Large intestine (tissue), 3 donors: ENCODE measurements around the gene DNALI1. TPM values are rescaled to one million over a fixed set of nuclear protein-coding genes. Genes with fewer than 3 reads are reported as not detected.
"Not testable (repeated sequence)": the region's sequence is repeated elsewhere in the genome, so short reads cannot be mapped to it uniquely, and the experiment has no call there.

ENCODE experiments used
- DNase-seq, 2 donors: peaks; one replicate each; pipeline versions ENCODE4 v3.0.0 to v3.0.0-alpha.2; 2013
- H3K27ac ChIP-seq: one replicate; pipeline ENCODE4 v1.5.1; 2013; ENCODE audit warnings: low read length
- H3K27me3 ChIP-seq: 2 replicates; pipeline ENCODE4 v1.6.1; 2013; ENCODE audit warnings: low read length; ENCODE audit not compliant: control insufficient read depth, insufficient read depth
- H3K36me3 ChIP-seq: 2 replicates; pipeline ENCODE4 v1.6.1; 2013; ENCODE audit warnings: low read length; ENCODE audit not compliant: control insufficient read depth, insufficient read depth
- H3K4me1 ChIP-seq: one replicate; pipeline ENCODE4 v1.6.1; 2013; ENCODE audit warnings: low read length; ENCODE audit not compliant: control insufficient read depth, insufficient read depth
- H3K4me3 ChIP-seq: one replicate; pipeline ENCODE4 v1.5.1; 2013; ENCODE audit warnings: low read length
- H3K9me3 ChIP-seq: one replicate; pipeline ENCODE4 v1.6.1; 2013; ENCODE audit warnings: mild to moderate bottlenecking, low read depth, low read length, moderate library complexity; ENCODE audit not compliant: control insufficient read depth
- WGBS: methylation state at CpG from one replicate; pipeline ENCODE4 v1.1.5; 2013; ENCODE audit warnings: low lambda C conversion rate; ENCODE audit not compliant: insufficient coverage; 5-methylcytosine and 5-hydroxymethylcytosine counted together
- polyA plus RNA-seq: library from polyadenylated mRNA; unstranded; fragments of 120-200 nt; gene quantifications from one replicate; pipeline ENCODE4 v1.2.1, GENCODE V29; 2013

The DNALI1 gene
- polyA plus RNA-seq, 1 donor: 40.6 TPM

DNA sequence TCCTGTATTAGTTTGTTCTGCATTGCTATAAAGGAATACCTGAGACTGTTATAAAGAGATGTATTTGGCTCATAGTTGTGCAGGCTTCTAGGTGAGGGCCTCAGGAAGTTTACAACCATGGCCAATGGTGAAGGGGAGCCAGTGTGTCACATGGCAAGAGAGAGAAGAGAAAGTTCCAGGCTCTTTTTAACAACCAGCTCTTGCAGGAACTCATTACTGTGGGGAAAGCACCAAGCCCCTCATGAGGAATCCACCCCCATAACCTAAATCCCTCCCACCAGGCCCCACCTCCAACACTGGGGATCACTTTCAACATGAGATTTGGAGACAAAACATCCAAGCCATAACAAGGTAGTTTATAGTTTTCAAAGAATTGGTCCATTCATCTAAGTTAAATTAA lies 37.1 kb upstream of the DNALI1 start:
- no peaks in the 10 kb centered on the region for H3K27me3 ChIP-seq
- no peak overlapping the region for H3K4me3 ChIP-seq
- no peak for DNase-seq

DNA sequence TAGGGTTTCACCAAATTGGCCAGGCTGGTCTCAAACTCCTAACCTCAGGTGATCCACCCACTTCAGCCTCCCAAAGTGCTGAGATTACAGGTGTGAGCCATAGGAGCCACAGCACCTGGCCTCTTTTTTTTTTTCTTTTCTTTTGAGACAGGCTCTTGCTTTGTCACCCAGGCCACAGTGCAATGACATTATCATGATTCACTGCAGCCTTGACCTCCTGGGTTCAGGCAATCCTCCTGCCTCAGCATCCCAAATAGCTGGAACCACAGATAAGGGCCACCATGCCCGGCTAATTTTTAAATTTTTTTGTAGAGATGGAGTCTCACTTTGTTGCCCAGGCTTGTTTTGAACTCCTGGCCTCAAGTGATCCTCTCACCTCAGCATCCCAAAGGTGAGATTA lies 26.9 kb upstream of the DNALI1 start:
- H3K36me3 ChIP-seq, H3K27ac ChIP-seq, H3K4me1 ChIP-seq, H3K9me3 ChIP-seq, H3K27me3 ChIP-seq, DNase-seq, H3K4me3 ChIP-seq: not testable (repeated sequence)
- WGBS: no CpG with 5 or more reads among the region's 1 CpG

More for the DNA sequence above, 37.1 kb upstream of the DNALI1 start:
- Histone ChIP-seq H3K27ac (no peak overlapping the region), H3K9me3 (no peaks in the 10 kb centered on the region), H3K4me1 (peaks cover 5% of the 10 kb centered on the region), H3K36me3 (no peaks in the 10 kb centered on the region)

DNA sequence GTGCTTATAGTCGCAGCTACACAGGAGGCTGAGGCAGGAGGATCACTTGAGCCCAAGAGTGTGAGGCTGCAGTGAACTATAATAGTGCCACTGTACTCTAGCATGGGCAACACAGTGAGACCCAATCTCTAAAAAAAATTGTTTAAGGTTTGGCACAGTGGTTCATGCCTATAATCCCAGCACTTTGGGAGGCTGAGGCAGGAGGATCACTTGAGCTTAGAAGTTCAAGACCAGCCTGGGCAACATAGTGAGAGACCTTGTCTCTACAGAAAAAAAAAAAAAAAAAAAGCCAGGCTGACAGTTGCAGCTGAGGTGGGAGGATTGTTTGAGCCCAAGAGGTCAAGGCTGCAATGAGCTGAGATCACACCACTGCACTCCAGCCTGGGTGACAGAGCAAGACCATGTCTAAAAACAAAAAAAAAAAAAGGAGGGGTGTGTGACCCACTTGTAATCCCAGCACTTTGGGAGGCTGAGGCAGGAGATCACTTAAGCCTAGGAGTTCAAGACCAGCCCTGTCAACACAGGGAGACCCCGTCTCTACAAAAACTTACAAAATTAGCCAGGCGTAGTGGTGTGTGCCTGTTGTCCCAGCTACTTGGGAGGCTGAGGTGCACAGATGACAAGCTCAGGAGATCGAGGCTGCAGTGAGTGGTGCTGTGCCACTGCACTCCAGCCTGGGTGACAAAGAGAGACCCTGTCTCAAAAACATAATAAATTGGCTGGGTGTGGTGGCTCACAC lies 24.2 kb upstream of the DNALI1 start:
- peaks cover 18% of the 10 kb centered on the region for H3K36me3 ChIP-seq
- not testable (repeated sequence) for H3K27me3 ChIP-seq, H3K27ac ChIP-seq, H3K4me3 ChIP-seq, DNase-seq, H3K9me3 ChIP-seq, H3K4me1 ChIP-seq
- no CpG with 5 or more reads among the region's 4 CpGs for WGBS

DNA sequence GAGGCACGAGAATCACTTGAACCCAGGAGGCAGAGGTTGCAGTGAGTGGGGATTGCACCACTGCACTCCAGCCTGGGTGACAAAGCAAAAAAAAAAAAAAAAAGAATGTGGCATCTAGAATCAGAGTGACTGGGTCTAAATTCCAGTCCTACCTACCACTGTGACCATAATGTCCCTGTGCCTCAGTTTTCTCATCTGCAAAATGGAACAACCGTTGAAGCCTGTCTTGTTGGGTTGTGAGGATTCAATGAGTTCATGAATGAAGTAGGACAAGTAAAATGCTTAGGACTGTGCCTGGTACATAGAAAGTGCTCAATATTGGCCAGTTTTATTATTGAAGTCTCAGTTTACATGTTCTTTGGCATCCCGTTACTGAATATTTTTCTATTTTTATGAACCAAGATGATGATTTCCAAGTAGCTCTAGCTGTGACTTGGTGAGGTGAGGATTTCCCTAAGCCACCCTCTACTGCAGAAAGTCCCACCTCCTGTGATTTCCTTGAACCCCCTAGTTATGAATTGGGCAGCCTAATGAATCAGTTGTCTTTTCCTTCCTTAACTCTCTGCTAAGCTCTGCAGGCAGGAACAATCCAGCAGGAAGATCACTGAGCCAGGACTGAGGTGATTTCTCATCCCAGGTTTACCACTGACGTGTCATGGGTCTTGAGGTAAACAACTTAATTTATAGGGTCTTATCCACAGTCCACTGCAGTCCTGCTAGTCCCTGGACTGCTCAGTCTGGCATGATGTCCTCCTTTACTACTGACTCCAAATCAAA lies 23.2 kb upstream of the DNALI1 start:
- Histone ChIP-seq H3K9me3 (no peaks in the 10 kb centered on the region), H3K4me3 (no peak overlapping the region), H3K36me3 (peaks cover 23% of the 10 kb centered on the region), H3K4me1 (no peaks in the 10 kb centered on the region), H3K27ac (no peak overlapping the region), H3K27me3 (no peaks in the 10 kb centered on the region)
- 60% methylated on average over 1 of the region's 4 CpGs for WGBS
- DNase-seq: no peak

DNA sequence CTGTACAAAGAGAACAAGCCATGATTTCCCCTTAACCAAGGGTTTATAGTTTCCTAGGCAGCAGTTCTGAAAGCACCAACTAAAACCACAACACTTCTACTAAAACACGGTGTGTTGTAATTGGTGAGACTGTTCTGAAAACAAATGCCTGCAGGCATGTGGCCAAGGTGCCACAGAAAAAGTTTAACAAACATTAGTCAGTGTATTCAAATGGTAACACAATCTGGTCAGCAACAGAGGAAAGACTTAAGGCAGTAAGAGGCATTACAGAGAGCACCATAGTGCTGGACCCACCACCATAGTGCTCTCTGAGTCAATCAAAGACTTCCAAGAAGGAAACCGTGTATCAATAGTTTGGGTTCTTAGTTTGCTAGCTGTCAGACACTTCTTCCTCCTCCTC lies 19.4 kb upstream of the DNALI1 start:
- Histone ChIP-seq H3K27ac (no peak overlapping the region), H3K4me3 (no peak overlapping the region), H3K36me3 (peaks cover 47% of the 10 kb centered on the region), H3K4me1 (no peaks in the 10 kb centered on the region), H3K9me3 (no peaks in the 10 kb centered on the region), H3K27me3 (no peaks in the 10 kb centered on the region)
- no peak for DNase-seq
- WGBS: no CpG with 5 or more reads among the region's 2 CpGs

DNA sequence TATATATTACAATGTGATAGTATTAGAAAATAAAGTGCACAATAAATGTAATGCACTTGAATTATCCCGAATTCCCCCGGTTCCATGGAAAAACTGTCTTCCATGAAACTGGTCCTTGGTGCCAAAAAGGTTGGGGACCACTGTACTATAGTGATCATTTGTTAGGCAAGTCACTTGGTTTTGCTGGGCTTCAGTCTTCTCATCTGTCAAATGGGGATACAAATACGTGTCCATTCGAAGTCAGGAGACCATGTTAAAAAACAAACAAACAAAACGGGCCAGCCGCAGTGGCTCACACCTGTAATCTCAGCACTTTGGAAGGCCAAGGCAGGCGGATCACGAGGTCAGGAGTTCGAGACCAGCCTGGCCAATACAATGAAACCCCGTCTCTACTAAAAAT lies 17.6 kb upstream of the DNALI1 start:
- not testable (repeated sequence) for H3K27ac ChIP-seq, H3K27me3 ChIP-seq, H3K9me3 ChIP-seq, H3K4me1 ChIP-seq, H3K4me3 ChIP-seq, DNase-seq
- 100% methylated on average over 1 of the region's 10 CpGs for WGBS
- H3K36me3 ChIP-seq: peaks cover 49% of the 10 kb centered on the region

DNA sequence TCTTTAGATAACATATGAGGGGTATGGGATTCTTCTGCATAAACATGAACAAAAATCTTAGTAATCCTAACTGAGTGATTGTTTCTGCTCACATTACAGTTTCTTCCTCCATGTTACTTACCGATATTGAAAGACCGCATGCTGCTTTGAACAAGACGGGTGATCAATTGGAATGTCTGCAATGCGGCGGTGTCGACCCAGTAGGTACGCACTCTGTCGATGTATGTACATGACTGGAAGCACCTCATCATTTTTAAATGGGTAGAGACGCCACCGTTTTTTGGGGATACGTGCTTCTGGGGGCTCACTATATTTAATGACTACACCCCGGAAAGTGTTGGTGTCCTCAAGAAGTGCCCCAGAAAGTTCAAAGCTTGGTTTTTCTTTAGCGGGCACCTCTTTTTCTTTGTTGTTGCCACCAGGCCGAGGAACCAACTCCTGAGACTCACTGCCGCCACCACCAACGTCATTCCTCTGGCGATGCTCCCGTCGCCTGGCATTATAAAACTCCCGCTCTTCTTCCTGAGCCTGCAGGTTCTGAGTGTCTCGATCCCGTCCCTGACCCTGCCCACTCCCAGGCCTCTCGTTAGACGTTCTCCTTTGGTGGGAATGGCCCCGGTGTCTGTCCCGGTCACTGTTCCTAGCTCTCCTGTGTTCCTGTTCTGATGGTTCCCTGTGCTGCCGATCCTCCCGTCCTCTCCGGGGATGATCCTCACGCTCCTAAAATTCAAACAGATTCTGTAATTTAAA lies 16.5 kb upstream of the DNALI1 start:
- Histone ChIP-seq H3K4me1 (no peaks in the 10 kb centered on the region), H3K9me3 (no peaks in the 10 kb centered on the region), H3K27ac (no peak overlapping the region), H3K27me3 (no peaks in the 10 kb centered on the region), H3K4me3 (no peak overlapping the region), H3K36me3 (peaks cover 58% of the 10 kb centered on the region)
- WGBS: 100% methylated on average over 1 of the region's 30 CpGs
- DNase-seq: no peak

DNA sequence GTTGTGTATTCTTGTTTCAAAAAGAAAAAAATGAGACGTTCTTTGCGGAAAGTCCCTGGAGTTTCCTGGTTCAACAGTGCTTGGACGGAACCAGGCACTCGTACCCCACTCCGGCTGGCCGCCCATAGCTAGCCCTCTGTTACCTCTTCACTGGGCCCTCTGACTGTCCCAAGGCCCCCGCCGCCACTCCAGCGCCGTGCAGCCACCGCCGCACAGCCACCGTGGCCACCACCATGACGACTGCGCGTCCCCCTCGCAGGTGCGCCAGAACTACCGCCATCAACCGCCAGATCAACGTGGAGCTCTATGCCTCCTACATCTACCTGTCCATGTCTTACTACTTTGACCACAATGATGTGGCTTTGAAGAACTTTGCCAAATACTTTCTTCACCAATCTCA lies 12.2 kb upstream of the DNALI1 start:
- Histone ChIP-seq H3K27me3 (no peaks in the 10 kb centered on the region), H3K27ac (no peak overlapping the region), H3K4me3 (no peak overlapping the region), H3K4me1 (no peaks in the 10 kb centered on the region), H3K36me3 (peaks cover 48% of the 10 kb centered on the region), H3K9me3 (no peaks in the 10 kb centered on the region)
- DNase-seq: no peak
- WGBS: 100% methylated on average over 1 of the region's 21 CpGs

DNA sequence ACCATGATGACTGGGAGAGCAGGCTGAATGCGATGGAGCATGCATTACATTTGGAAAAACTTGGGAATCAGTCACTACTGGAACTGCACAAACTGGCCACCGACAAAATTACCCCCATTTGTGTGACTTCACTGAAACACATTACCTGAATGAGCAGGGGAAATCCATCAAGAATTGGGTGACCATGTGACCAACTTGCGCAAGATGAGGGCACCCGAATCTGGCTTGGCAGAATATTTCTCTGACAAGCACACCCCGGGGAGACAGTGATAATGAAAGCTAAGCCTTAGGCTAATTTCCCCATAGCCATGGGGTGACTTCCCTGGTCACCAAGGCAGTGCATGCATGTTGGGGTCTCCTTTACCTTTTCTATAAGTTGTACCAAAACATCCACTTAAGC lies 11.7 kb upstream of the DNALI1 start:
- Histone ChIP-seq H3K27ac (no peak overlapping the region), H3K4me3 (no peak overlapping the region), H3K36me3 (peaks cover 46% of the 10 kb centered on the region), H3K27me3 (no peaks in the 10 kb centered on the region), H3K4me1 (no peaks in the 10 kb centered on the region), H3K9me3 (no peaks in the 10 kb centered on the region)
- WGBS: no CpG with 5 or more reads among the region's 5 CpGs
- no peak for DNase-seq

DNA sequence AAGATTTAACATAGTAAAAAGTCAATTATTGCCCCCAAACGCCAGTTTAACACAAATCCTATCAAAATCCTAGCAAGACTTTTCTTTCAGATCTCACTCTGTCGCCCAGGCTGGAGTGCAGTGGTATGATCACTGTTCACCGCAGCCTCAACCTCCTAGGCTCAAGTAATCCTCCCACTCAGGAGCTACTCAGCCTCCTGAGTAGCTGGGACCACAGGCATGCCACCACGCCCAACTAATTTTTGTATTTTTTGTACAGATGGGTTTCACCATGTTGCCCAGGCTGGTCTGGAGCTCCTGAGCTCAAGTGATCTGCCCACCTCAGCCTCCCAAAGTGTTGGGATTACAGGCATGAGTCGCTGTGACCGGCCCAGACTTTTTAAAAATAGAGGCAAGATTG lies 7.4 kb upstream of the DNALI1 start:
- peaks cover 6% of the 10 kb centered on the region for H3K4me1 ChIP-seq
- H3K27me3 ChIP-seq: no peaks in the 10 kb centered on the region
- no peaks in the 10 kb centered on the region for H3K9me3 ChIP-seq
- no peak for DNase-seq
- H3K4me3 ChIP-seq: no peak overlapping the region
- no CpG with 5 or more reads among the region's 6 CpGs for WGBS
- H3K36me3 ChIP-seq: peaks cover 37% of the 10 kb centered on the region
- no peak overlapping the region for H3K27ac ChIP-seq
